A673 (cell line): ENCODE results near the gene DCLRE1C. TPM values are rescaled to one million over a fixed set of nuclear protein-coding genes. Genes with fewer than 3 reads are reported as not detected.

Experiments used
- BruUV-seq: library from RNA; stranded (reverse); fragments of 400-500 nt; replicated peaks from 2 replicates; lab custom pipeline; 2021; lab: Mats Ljungman, UMichigan
- CTCF ChIA-PET: fragments of 300-600 bp; sonication (Branson Sonifier 250); formaldehyde crosslinking; loops from one replicate; lab custom pipeline; 2022; ENCODE audit warnings: antibody characterized with exemption; lab: Charles Lee
- POLR2A ChIA-PET: fragments of 300-600 bp; sonication (Branson Sonifier 250); formaldehyde crosslinking; loops from one replicate; lab custom pipeline; 2022; ENCODE audit warnings: antibody characterized with exemption; ENCODE audit not compliant: low non-redundant PET; lab: Charles Lee
- DNase-seq: peaks from one replicate; pipeline ENCODE4 v3.0.0-alpha.2; 2015; ENCODE audit warnings: low spot score
- H3K27ac ChIP-seq: fragments of 200-600 bp; sonication (generic); 2 replicates; pipeline ENCODE4 v1.5.1; 2016; ENCODE audit warnings: mixed run types, low read depth, mild to moderate bottlenecking, mixed read lengths, antibody characterized with exemption, low read length; ENCODE audit not compliant: poor library complexity, severe bottlenecking
- H3K27me3 ChIP-seq: fragments of 200-600 bp; sonication (generic); replicated peaks from 2 replicates; pipeline ENCODE4 v1.6.1; 2017; ENCODE audit warnings: mixed run types, low read depth, mild to moderate bottlenecking, mixed read lengths, antibody characterized with exemption, low read length; ENCODE audit not compliant: insufficient read depth, poor library complexity
- H3K36me3 ChIP-seq: fragments of 200-600 bp; sonication (generic); 2 replicates; pipeline ENCODE4 v1.6.1; 2016; ENCODE audit warnings: mixed run types, mild to moderate bottlenecking, mixed read lengths, antibody characterized with exemption, low read length; ENCODE audit not compliant: insufficient read depth, poor library complexity, severe bottlenecking
- H3K4me1 ChIP-seq: fragments of 200-600 bp; sonication (generic); 2 replicates; pipeline ENCODE4 v1.6.1; 2017; ENCODE audit warnings: mixed run types, mild to moderate bottlenecking, mixed read lengths, antibody characterized with exemption, low read length; ENCODE audit not compliant: insufficient read depth, poor library complexity, severe bottlenecking
- H3K4me3 ChIP-seq: fragments of 200-600 bp; sonication (generic); 2 replicates; pipeline ENCODE4 v1.5.1; 2016; ENCODE audit warnings: low read depth, mixed run types, mild to moderate bottlenecking, mixed read lengths, low read length; ENCODE audit not compliant: poor library complexity, severe bottlenecking
- H3K9me3 ChIP-seq: fragments of 200-600 bp; sonication (generic); 2 replicates; pipeline ENCODE4 v1.6.1; 2016; ENCODE audit warnings: mixed run types, low read depth, mild to moderate bottlenecking, mixed read lengths, antibody characterized with exemption, low read length; ENCODE audit not compliant: poor library complexity, severe bottlenecking
- CTCF ChIP-seq: fragments of 300-800, 200-600 bp; sonication (generic); conservative IDR thresholded peaks from 2 replicates; pipeline ENCODE4 v1.5.1; 2017; ENCODE audit warnings: low read depth, mild to moderate bottlenecking, antibody characterized with exemption, low read length, moderate library complexity, mixed read lengths
- EZH2 ChIP-seq: fragments of 200-600 bp; sonication (generic); IDR thresholded peaks from 2 replicates; pipeline ENCODE4 v1.6.1; 2017; ENCODE audit warnings: borderline replicate concordance, low read depth, mild to moderate bottlenecking, mixed read lengths, antibody characterized with exemption, low read length; ENCODE audit not compliant: poor library complexity, severe bottlenecking
- intact Hi-C: fragments of 100-400 bp; cut with micrococcal nuclease; formaldehyde crosslinking; loops from one replicate; pipeline ENCODE4 v1.10.0; 2022; ENCODE audit not compliant: unreplicated experiment
- total RNA-seq: library from RNA; stranded (reverse); gene quantifications from 2 replicates; pipeline ENCODE4 v1.2.3, GENCODE V29; 2021

Gene DCLRE1C
- total RNA-seq, 1 experiment from 2014 or later = 13.1 TPM

DNA sequence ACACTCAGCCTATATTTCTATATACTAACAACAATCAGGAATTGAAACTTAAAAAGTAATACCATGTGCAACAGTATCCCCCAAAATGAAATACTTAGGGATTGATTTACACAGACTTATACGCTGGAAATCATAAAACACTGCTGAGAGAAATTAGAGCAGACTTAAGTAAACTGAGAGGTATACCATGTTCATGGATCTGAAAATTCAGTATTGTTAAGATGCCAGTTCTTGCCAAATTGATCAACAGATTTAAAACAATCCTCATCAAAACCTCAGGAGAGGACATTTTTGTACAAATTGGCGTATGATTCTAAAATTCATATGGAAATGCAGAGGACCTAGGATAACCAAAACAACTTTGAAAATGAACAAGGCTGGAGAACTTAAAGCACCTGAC lies 37.3 kb downstream of the DCLRE1C start:
- ChIA-PET POLR2A (no interaction called here), CTCF (no interaction called here)
- no peak for DNase-seq
- peaks cover 38% of the 10 kb centered on the region for H3K9me3 ChIP-seq
- peaks cover 73% of the 10 kb centered on the region for H3K36me3 ChIP-seq
- intact Hi-C loops = no loop called here
- no peak overlapping the region for H3K27ac ChIP-seq
- no peak overlapping the region for H3K4me3 ChIP-seq
- H3K4me1 ChIP-seq = no peaks in the 10 kb centered on the region
- H3K27me3 ChIP-seq = no peaks in the 10 kb centered on the region
- no TSS peak for BruUV-seq
- TF ChIP-seq CTCF = no peak

- Histone ChIP-seq H3K27me3 (no peaks in the 10 kb centered on the region), H3K9me3 (peaks cover 33% of the 10 kb centered on the region), H3K4me3 (no peak overlapping the region), H3K27ac (no peak overlapping the region), H3K36me3 (peaks cover 89% of the 10 kb centered on the region), H3K4me1 (no peaks in the 10 kb centered on the region)
- ChIA-PET POLR2A (no interaction called here), CTCF (no interaction called here)
- no peak for TF ChIP-seq EZH2
- TF ChIP-seq CTCF = no peak
- intact Hi-C loops = no loop called here
- no TSS peak for BruUV-seq
- DNase-seq = no peak
These were observed 42.1 kb downstream of the DCLRE1C start for GRCh38 chr10:14911801-14912200.

DNA sequence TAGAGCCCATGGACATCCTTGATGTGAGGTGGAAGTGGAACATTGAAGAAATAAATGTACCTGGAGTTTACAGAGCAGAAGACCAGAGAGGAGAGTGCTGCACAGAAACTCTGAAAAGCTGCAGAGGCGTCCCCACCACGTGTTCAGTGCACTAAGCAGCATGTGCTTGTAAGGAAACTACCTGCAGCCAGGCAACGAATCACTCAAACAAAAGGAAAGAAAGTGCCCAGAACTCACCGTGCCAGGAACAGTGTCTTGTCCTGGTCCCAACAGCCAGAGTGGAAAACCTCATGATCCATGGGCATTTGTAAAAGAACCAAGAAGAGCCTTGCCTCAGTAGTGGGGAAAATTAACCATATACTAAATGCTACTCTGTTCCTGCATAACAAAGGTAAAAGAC lies 42.9 kb downstream of the DCLRE1C start:
- intact Hi-C loops = no loop called here
- no TSS peak for BruUV-seq
- TF ChIP-seq EZH2 (no peak), CTCF (no peak)
- Histone ChIP-seq H3K4me1 (no peaks in the 10 kb centered on the region), H3K36me3 (peaks cover 89% of the 10 kb centered on the region), H3K9me3 (peaks cover 25% of the 10 kb centered on the region), H3K27me3 (no peaks in the 10 kb centered on the region), H3K27ac (no peak overlapping the region), H3K4me3 (no peak overlapping the region)
- DNase-seq = no peak
- ChIA-PET POLR2A (no interaction called here), CTCF (no interaction called here)
